Cardiac fibroblast (primary cell): Measurements from ENCODE around the gene SETD7.

Experiments
- DNase-seq, 2 donors: peaks; one replicate each; pipeline versions ENCODE4 v3.0.0 to v3.0.0-alpha.2; 2010; ENCODE audit warnings: low read depth in 2 of 2
- H3K4me3 ChIP-seq, 2 donors: replicated peaks in 1 of 2; 1 replicate in 1 of 2; 2 replicates in 1 of 2; pipeline ENCODE4 v1.5.1; 2011; ENCODE audit warnings: low read depth in 2 of 2, low read length in 2 of 2, mild to moderate bottlenecking in 2 of 2, moderate library complexity in 1 of 2
- CTCF ChIP-seq: IDR thresholded peaks from one replicate; pipeline ENCODE4 v1.5.1; 2011; ENCODE audit warnings: low read depth, mild to moderate bottlenecking, low read length, inconsistent platforms

Gene SETD7

GRCh38 chr4:139552517-139553307 is 3.3 kb downstream of the SETD7 start:
- DNase-seq: peak; percentile 34 to 62
- no peak for TF ChIP-seq CTCF
- H3K4me3 ChIP-seq: no peak overlapping the region

GRCh38 chr4:139550724-139551429 is 5.1 kb downstream of the SETD7 start:
- peak; percentile 29 to 71 for DNase-seq
- TF ChIP-seq CTCF: no peak
- no peak overlapping the region for H3K4me3 ChIP-seq

GRCh38 chr4:139547979-139548378 is 8.0 kb downstream of the SETD7 start:
- no peak overlapping the region for H3K4me3 ChIP-seq
- no peak for TF ChIP-seq CTCF
- DNase-seq: no peak

GRCh38 chr4:139540632-139541031 is 15.4 kb downstream of the SETD7 start:
- DNase-seq: peak in 1 of 2 donors; percentile 43
- H3K4me3 ChIP-seq: no peak overlapping the region
- TF ChIP-seq CTCF: no peak

- no peak overlapping the region for H3K4me3 ChIP-seq
- peak in 1 of 2 donors; percentile 32 for DNase-seq
- no peak for TF ChIP-seq CTCF
Measured at GRCh38 chr4:139540161-139540560, 15.9 kb downstream of the SETD7 start.

- TF ChIP-seq CTCF: no peak
Measured at GRCh38 chr4:139537292-139537691, 18.7 kb downstream of the SETD7 start.

More at GRCh38 chr4:139537292-139537691, 18.7 kb downstream of the SETD7 start:
- H3K4me3 ChIP-seq: no peak overlapping the region
- DNase-seq: no peak
